OCI-LY1 (cell line): ENCODE data around the gene PHLPP1.

Experiments used
- H2AFZ ChIP-seq: fragments of 200-600 bp; sonication (generic), shearing (Covaris generic); 2 replicates; pipeline ENCODE4 v1.6.0; 2014; ENCODE audit warnings: antibody characterized with exemption, mild to moderate bottlenecking, low read length
- H3F3A ChIP-seq: fragments of 200-600 bp; sonication (generic), shearing (Covaris generic); 2 replicates; pipeline ENCODE4 v1.6.0; 2014; ENCODE audit warnings: mild to moderate bottlenecking, antibody characterized with exemption, low read length, moderate library complexity; ENCODE audit not compliant: insufficient read depth
- H3K27ac ChIP-seq: fragments of 200-600 bp; sonication (generic); 2 replicates; pipeline ENCODE4 v1.5.1; 2014; ENCODE audit warnings: low read length, mixed run types, mild to moderate bottlenecking, low read depth; ENCODE audit not compliant: poor library complexity, severe bottlenecking
- H3K27me3 ChIP-seq: fragments of 200-600 bp; sonication (generic); 2 replicates; pipeline ENCODE4 v1.6.0; 2014; ENCODE audit warnings: antibody characterized with exemption, mild to moderate bottlenecking, low read length, moderate library complexity; ENCODE audit not compliant: insufficient read depth
- H3K36me3 ChIP-seq: fragments of 200-600 bp; sonication (generic); 2 replicates; pipeline ENCODE4 v1.6.1; 2014; ENCODE audit warnings: mild to moderate bottlenecking, antibody characterized with exemption, low read length, moderate library complexity, mixed read lengths; ENCODE audit not compliant: insufficient read depth
- H3K4me1 ChIP-seq: fragments of 200-600 bp; sonication (generic); 2 replicates; pipeline ENCODE4 v1.5.1; 2014; ENCODE audit warnings: mild to moderate bottlenecking, low read length, moderate library complexity; ENCODE audit not compliant: insufficient read depth, severe bottlenecking
- H3K4me2 ChIP-seq: fragments of 200-600 bp; sonication (generic), shearing (Covaris generic); 2 replicates; pipeline ENCODE4 v1.6.1; 2014; ENCODE audit warnings: low read length
- H3K4me3 ChIP-seq: fragments of 200-600 bp; sonication (generic); 2 replicates; pipeline ENCODE4 v1.5.1; 2014; ENCODE audit warnings: low read length, low read depth, mild to moderate bottlenecking, mixed read lengths; ENCODE audit not compliant: poor library complexity, severe bottlenecking
- H3K79me2 ChIP-seq: fragments of 200-600 bp; shearing (Covaris generic); 2 replicates; pipeline ENCODE4 v1.6.1; 2016; ENCODE audit warnings: mixed run types, low read length, mixed read lengths; ENCODE audit not compliant: insufficient read depth
- H3K9ac ChIP-seq: fragments of 200-600 bp; sonication (generic), shearing (Covaris generic); 2 replicates; pipeline ENCODE4 v1.6.1; 2014; ENCODE audit warnings: mild to moderate bottlenecking, low read length, mixed read lengths
- H3K9me2 ChIP-seq: fragments of 200-600 bp; sonication (generic), shearing (Covaris generic); 2 replicates; pipeline ENCODE4 v1.6.1; 2014; ENCODE audit warnings: low read depth, mild to moderate bottlenecking, low read length, mixed read lengths
- H3K9me3 ChIP-seq: fragments of 200-600 bp; shearing (Covaris generic); 2 replicates; pipeline ENCODE4 v1.6.1; 2014; ENCODE audit warnings: low read length, mixed read lengths
- H4K20me1 ChIP-seq: fragments of 200-600 bp; sonication (generic), shearing (Covaris generic); 2 replicates; pipeline ENCODE4 v1.6.0; 2016; ENCODE audit warnings: mild to moderate bottlenecking, low read length; ENCODE audit not compliant: insufficient read depth
- EZH2 ChIP-seq: fragments of 200-600 bp; sonication (generic), shearing (Covaris generic); IDR thresholded peaks from 2 replicates; pipeline ENCODE4 v1.8.0; 2017; ENCODE audit warnings: borderline replicate concordance, mixed run types, mild to moderate bottlenecking, antibody characterized with exemption, low read length, moderate library complexity, mixed read lengths
- TF ChIP-seq, protein P1 (sequence below): fragments of 200-600 bp; sonication (generic), shearing (Covaris generic); IDR thresholded peaks from 2 replicates; pipeline ENCODE4 v1.5.1; 2017; ENCODE audit warnings: mild to moderate bottlenecking, antibody characterized with exemption, low read length, moderate library complexity, mixed read lengths

The PHLPP1 gene

GRCh38 chr18:62755454-62755853 is 40.1 kb downstream of the PHLPP1 start:
- no peaks in the 10 kb centered on the region for H3K9me2 ChIP-seq
- no peak overlapping the region for H3K4me3 ChIP-seq
- TF ChIP-seq EZH2: no peak
- TF ChIP-seq, protein P1, sequence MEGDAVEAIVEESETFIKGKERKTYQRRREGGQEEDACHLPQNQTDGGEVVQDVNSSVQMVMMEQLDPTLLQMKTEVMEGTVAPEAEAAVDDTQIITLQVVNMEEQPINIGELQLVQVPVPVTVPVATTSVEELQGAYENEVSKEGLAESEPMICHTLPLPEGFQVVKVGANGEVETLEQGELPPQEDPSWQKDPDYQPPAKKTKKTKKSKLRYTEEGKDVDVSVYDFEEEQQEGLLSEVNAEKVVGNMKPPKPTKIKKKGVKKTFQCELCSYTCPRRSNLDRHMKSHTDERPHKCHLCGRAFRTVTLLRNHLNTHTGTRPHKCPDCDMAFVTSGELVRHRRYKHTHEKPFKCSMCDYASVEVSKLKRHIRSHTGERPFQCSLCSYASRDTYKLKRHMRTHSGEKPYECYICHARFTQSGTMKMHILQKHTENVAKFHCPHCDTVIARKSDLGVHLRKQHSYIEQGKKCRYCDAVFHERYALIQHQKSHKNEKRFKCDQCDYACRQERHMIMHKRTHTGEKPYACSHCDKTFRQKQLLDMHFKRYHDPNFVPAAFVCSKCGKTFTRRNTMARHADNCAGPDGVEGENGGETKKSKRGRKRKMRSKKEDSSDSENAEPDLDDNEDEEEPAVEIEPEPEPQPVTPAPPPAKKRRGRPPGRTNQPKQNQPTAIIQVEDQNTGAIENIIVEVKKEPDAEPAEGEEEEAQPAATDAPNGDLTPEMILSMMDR: no peak
- no peak overlapping the region for H2AFZ ChIP-seq
- H3K9ac ChIP-seq: no peak overlapping the region
- no peaks in the 10 kb centered on the region for H4K20me1 ChIP-seq
- no peaks in the 10 kb centered on the region for H3F3A ChIP-seq
- H3K4me2 ChIP-seq: no peak overlapping the region
- no peaks in the 10 kb centered on the region for H3K36me3 ChIP-seq
- H3K79me2 ChIP-seq: 0 out of 2 replicates have a peak, but pooled peaks cover 6% of the 10 kb centered on the region
- no peak overlapping the region for H3K27ac ChIP-seq
- no peaks in the 10 kb centered on the region for H3K27me3 ChIP-seq
- no peaks in the 10 kb centered on the region for H3K9me3 ChIP-seq
- H3K4me1 ChIP-seq: peaks cover 30% of the 10 kb centered on the region

DNA sequence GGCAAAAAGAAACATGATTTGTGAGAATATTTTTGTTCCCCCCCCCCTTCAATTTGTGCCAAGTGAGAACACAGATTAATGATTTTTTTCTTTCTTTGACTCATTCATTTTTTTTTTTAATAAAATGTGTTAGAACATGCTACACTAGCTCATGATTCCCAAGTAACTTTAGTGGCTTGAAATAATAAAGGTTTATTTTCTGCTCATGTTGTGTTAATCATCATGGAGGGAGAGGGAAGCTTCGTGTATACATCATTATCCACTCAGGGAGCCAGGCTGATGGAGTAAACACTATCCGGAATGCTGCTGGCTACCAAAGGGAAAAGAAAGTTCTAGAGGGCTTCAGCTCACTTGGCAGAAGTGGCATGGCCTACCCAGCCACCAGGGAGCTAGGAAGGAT is 40.6 kb downstream of the PHLPP1 start:
- Histone ChIP-seq H3K27me3 (no peaks in the 10 kb centered on the region), H3K9me2 (no peaks in the 10 kb centered on the region), H3K9me3 (no peaks in the 10 kb centered on the region), H3K36me3 (no peaks in the 10 kb centered on the region), H3K79me2 (0 out of 2 replicates have a peak, but pooled peaks cover 6% of the 10 kb centered on the region), H3K9ac (no peak overlapping the region), H3K4me2 (no peak overlapping the region), H3K4me1 (peaks cover 29% of the 10 kb centered on the region), H3K4me3 (no peak overlapping the region), H3F3A (no peaks in the 10 kb centered on the region), H3K27ac (no peak overlapping the region), H4K20me1 (no peaks in the 10 kb centered on the region), H2AFZ (no peak overlapping the region)
- TF ChIP-seq EZH2: no peak
- TF ChIP-seq, protein P1: no peak

DNA sequence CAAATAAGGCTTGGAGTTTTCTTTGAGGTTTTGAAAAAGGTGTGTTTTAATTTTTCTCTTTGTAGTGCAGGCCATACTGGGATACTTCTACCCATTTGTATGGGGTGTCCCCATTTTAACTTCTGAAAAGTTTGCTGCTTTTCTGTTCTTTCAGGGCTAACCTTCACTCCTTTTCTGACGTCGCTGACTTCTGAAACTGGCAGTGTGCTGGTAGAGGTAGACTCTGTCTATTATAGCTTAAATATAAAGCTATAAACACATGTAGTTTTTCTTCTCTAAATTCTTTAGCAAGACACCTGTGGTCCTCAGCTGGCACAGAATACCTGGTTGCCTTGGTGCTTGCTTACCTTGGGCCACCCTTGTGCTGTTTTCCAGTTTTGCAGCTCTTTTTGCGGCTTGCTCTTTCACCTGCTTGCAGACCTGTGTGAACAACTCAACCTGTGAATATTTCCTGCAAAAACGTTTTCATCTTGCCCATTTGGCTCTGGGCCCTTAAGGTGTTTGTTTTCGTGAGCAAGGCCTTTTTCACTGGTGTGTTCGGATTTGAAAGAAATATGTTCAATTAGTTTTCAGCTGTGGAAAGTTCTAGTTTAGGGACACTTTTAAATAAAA is 42.2 kb downstream of the PHLPP1 start:
- Histone ChIP-seq H3K36me3 (no peaks in the 10 kb centered on the region), H3K79me2 (0 out of 2 replicates have a peak, but pooled peaks cover 6% of the 10 kb centered on the region), H3K4me1 (peaks cover 21% of the 10 kb centered on the region), H2AFZ (no peak overlapping the region), H3F3A (no peaks in the 10 kb centered on the region), H3K27ac (no peak overlapping the region), H4K20me1 (no peaks in the 10 kb centered on the region), H3K9me3 (no peaks in the 10 kb centered on the region), H3K4me3 (no peak overlapping the region), H3K4me2 (no peak overlapping the region), H3K27me3 (no peaks in the 10 kb centered on the region), H3K9ac (no peak overlapping the region), H3K9me2 (no peaks in the 10 kb centered on the region)
- TF ChIP-seq EZH2: no peak
- TF ChIP-seq, protein P1: no peak
